Body of pancreas (tissue), 4 donors: ENCODE results near the gene ADGRV1.

Experiments used
- CTCF ChIP-seq, 7 experiments: fragments of 450-650 bp in 4 of 7; fragments of 200-600 bp in 3 of 7; sonication (generic) in 3 of 7; IDR thresholded peaks; one replicate each; pipeline ENCODE4 v1.5.1; 2016 to 2019; ENCODE audit warnings: antibody characterized with exemption in 7 of 7
- POLR2A ChIP-seq, 3 donors: fragments of 450-650 bp; IDR thresholded peaks; one replicate each; pipeline ENCODE4 v1.6.1; 2016; ENCODE audit warnings: antibody characterized with exemption in 3 of 3, mild to moderate bottlenecking in 2 of 3

GRCh38 chr5:90586469-90586868 is 27.9 kb downstream of the ADGRV1 start:
- no peak for TF ChIP-seq POLR2A (IDR thresholded peaks at IDR 0.05)
- TF ChIP-seq CTCF (IDR thresholded peaks at IDR 0.05), result no peak
